Measurements from ENCODE around the gene QRSL1. TPM values are rescaled to one million over a fixed set of nuclear protein-coding genes. Genes with fewer than 3 reads are reported as not detected.

The QRSL1 gene
- total and polyA plus RNA-seq, 2 experiments from 2014 or later = 18.4 to 19.3 TPM

DNA sequence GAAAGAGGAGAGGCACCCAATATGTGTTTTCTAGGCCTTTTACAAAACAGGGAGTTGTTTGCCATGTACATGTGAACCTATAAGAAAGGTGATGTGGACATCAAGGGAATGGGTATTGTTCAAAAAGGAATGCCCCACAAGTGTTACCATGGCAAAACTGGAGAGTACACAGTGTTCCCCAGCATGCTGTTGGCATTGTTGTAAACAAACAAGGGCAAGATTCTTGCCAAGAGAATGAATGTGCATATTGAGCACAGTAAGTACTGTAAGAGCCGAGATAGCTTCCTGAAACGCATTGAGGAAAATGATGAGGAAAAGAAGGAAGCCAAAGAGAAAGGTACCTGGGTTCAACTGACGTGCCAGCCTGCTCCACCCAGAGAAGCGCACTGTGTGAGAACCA lies 13.1 kb downstream of the QRSL1 start (continued):
- TF ChIP-seq, protein P1, sequence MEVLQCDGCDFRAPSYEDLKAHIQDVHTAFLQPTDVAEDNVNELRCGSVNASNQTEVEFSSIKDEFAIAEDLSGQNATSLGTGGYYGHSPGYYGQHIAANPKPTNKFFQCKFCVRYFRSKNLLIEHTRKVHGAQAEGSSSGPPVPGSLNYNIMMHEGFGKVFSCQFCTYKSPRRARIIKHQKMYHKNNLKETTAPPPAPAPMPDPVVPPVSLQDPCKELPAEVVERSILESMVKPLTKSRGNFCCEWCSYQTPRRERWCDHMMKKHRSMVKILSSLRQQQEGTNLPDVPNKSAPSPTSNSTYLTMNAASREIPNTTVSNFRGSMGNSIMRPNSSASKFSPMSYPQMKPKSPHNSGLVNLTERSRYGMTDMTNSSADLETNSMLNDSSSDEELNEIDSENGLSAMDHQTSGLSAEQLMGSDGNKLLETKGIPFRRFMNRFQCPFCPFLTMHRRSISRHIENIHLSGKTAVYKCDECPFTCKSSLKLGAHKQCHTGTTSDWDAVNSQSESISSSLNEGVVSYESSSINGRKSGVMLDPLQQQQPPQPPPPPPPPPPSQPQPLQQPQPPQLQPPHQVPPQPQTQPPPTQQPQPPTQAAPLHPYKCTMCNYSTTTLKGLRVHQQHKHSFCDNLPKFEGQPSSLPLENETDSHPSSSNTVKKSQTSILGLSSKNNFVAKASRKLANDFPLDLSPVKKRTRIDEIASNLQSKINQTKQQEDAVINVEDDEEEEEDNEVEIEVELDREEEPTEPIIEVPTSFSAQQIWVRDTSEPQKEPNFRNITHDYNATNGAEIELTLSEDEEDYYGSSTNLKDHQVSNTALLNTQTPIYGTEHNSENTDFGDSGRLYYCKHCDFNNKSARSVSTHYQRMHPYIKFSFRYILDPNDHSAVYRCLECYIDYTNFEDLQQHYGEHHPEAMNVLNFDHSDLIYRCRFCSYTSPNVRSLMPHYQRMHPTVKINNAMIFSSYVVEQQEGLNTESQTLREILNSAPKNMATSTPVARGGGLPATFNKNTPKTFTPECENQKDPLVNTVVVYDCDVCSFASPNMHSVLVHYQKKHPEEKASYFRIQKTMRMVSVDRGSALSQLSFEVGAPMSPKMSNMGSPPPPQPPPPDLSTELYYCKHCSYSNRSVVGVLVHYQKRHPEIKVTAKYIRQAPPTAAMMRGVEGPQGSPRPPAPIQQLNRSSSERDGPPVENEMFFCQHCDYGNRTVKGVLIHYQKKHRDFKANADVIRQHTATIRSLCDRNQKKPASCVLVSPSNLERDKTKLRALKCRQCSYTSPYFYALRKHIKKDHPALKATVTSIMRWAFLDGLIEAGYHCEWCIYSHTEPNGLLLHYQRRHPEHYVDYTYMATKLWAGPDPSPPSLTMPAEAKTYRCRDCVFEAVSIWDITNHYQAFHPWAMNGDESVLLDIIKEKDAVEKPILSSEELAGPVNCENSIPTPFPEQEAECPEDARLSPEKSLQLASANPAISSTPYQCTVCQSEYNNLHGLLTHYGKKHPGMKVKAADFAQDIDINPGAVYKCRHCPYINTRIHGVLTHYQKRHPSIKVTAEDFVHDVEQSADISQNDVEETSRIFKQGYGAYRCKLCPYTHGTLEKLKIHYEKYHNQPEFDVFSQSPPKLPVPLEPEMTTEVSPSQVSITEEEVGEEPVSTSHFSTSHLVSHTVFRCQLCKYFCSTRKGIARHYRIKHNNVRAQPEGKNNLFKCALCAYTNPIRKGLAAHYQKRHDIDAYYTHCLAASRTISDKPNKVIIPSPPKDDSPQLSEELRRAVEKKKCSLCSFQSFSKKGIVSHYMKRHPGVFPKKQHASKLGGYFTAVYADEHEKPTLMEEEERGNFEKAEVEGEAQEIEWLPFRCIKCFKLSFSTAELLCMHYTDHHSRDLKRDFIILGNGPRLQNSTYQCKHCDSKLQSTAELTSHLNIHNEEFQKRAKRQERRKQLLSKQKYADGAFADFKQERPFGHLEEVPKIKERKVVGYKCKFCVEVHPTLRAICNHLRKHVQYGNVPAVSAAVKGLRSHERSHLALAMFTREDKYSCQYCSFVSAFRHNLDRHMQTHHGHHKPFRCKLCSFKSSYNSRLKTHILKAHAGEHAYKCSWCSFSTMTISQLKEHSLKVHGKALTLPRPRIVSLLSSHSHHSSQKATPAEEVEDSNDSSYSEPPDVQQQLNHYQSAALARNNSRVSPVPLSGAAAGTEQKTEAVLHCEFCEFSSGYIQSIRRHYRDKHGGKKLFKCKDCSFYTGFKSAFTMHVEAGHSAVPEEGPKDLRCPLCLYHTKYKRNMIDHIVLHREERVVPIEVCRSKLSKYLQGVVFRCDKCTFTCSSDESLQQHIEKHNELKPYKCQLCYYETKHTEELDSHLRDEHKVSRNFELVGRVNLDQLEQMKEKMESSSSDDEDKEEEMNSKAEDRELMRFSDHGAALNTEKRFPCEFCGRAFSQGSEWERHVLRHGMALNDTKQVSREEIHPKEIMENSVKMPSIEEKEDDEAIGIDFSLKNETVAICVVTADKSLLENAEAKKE (CRISPR knock-in tag; IDR thresholded peaks at IDR 0.05) = no peak
- TF ChIP-seq NANOG (IDR thresholded peaks at IDR 0.05; ENCODE audit: borderline replicate concordance) (no peak), EZH2 (IDR thresholded peaks at IDR 0.05; ENCODE audit: low read depth, unreplicated experiment) (no peak), ETS1 (IDR thresholded peaks at IDR 0.05) (no peak), EZH2phosphoT487 (IDR thresholded peaks at IDR 0.05; ENCODE audit: unreplicated experiment) (no peak)
- TF ChIP-seq, protein P2, sequence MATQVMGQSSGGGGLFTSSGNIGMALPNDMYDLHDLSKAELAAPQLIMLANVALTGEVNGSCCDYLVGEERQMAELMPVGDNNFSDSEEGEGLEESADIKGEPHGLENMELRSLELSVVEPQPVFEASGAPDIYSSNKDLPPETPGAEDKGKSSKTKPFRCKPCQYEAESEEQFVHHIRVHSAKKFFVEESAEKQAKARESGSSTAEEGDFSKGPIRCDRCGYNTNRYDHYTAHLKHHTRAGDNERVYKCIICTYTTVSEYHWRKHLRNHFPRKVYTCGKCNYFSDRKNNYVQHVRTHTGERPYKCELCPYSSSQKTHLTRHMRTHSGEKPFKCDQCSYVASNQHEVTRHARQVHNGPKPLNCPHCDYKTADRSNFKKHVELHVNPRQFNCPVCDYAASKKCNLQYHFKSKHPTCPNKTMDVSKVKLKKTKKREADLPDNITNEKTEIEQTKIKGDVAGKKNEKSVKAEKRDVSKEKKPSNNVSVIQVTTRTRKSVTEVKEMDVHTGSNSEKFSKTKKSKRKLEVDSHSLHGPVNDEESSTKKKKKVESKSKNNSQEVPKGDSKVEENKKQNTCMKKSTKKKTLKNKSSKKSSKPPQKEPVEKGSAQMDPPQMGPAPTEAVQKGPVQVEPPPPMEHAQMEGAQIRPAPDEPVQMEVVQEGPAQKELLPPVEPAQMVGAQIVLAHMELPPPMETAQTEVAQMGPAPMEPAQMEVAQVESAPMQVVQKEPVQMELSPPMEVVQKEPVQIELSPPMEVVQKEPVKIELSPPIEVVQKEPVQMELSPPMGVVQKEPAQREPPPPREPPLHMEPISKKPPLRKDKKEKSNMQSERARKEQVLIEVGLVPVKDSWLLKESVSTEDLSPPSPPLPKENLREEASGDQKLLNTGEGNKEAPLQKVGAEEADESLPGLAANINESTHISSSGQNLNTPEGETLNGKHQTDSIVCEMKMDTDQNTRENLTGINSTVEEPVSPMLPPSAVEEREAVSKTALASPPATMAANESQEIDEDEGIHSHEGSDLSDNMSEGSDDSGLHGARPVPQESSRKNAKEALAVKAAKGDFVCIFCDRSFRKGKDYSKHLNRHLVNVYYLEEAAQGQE (IDR thresholded peaks at IDR 0.05; ENCODE audit: unreplicated experiment) = no peak
